AG20443 (cell line): ENCODE results near the gene COA3.

Experiments used
- DNase-seq: peaks from one replicate; pipeline ENCODE4 v3.0.0; 2012; ENCODE audit warnings: low spot score, mixed read lengths

The COA3 gene

DNA sequence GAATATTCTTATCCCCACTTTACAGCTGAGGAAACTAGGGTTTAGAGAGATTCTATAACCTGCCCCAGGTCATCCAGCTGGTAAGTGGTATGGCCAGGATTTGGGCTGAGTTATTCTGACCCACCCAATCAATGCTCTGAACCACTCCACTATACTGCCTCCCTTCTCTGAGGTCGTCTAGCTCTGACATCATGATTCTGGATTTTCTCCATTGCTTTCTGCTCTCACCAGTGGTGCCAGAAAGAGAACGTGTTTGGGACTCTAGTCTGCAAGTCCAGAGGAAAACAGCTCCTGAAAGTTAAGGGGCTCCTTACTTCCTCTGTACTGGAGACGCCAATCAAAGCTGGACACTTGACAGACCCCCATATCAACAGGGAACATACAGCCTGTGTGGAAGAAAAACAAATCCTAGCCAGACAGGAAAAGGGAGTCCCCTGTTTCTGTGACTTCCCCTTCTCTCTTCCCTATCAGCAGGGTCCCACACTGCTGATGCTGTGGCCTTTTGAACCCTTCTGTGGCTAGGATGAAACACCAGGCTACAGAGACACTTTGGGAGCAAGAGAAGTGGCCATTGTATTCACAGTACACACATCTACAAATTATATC, 47.7 kb downstream of the COA3 start:
- DNase-seq, result no peak

DNA sequence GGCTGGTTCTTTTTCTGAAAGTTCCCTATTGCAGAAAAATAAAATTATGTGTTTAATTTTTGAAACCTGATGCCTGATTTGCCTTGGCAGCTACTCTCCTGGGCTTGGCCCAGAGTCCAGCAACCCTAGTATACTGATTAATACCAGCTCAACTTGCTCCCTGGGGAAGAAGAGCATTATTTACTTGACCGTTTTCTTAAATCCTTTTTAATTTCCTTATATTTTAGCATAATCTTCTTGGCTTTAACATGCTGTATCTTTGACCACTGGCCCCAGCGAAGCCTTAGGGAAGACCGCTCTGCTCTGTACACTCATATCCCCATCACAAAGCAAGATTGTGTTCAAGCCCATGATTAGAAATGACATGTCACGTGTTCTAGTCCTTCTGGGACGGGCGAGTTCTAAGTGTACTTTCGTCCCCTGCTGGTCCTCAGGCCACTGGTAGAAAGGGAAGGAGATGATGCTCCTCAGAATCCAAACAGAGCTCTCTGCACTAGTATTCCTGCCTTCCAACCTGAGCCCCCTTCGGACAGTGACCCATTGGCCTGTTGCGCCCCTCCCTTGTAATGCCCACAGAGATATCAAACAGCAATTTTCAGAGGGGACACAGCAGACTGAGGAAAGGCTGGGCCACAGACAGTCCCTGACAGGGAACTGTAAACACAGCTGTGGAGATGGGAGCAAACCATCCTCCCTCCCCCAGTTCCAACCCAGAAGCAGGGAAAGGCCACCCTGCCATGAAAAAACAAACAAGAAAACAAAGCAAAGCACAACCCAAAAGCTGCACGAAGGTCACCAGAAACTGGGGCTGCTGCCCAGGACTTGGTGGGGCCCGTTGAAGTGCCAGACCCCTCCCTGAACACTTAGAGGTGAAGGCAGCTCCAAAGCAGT, 49.4 kb downstream of the COA3 start:
- DNase-seq, result no peak

DNA sequence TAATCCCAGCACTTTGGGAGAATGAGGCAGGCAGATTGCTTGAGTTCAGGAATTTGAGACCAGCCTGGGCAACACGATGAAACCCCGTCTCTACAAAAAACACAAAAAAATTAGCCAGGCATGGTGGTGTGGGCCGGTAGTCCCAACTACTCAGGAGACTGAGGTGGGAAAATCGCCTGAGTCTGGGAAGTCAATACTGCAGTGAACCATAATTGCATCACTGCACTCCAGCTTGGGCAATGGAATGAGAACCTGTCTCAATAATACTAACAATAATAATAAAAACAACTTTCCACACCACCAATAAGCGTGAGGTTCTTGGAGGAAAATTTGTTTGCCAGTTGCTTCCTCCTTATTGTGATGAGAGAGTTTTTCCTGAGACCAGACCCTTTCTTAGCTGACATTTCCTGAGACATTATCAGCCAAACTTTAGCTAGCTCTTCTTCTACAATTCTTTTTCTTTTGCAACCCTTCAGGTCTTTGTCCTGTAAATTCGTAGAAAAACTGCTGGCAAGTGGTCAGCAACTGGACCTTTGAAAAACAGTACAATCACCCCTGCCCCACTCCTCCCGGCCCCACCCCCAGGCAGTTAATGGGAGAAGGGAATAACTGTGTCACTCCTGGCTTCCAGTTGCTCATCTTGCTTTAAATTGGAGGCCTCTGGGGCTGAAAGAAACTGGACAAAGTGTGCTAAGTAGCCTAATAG, 50.1 kb downstream of the COA3 start:
- DNase-seq, result no peak
